Gastroesophageal sphincter (tissue), 3 donors: ENCODE data around the gene TRAF3.

Experiments
- CTCF ChIP-seq, 4 experiments: fragments of 200-600 bp in 2 of 4; fragments of 450-650 bp in 2 of 4; sonication (generic) in 1 of 4; IDR thresholded peaks; one replicate each; pipeline ENCODE4 v1.5.1; 2017 to 2019; ENCODE audit warnings: antibody characterized with exemption in 4 of 4, mild to moderate bottlenecking in 2 of 4, moderate library complexity in 2 of 4
- POLR2AphosphoS5 ChIP-seq: sonication (generic); formaldehyde crosslinking; IDR thresholded peaks from one replicate; pipeline ENCODE4 v1.6.1; 2017; ENCODE audit warnings: antibody characterized with exemption

- no peak for TF ChIP-seq CTCF (IDR thresholded peaks at IDR 0.05)
- no peak for TF ChIP-seq POLR2AphosphoS5
Observed at GRCh38 chr14:102923201-102923924, 146.1 kb downstream of the TRAF3 start.
